SH-SY5Y (cell line): ENCODE data around the gene TSPAN11.

ENCODE experiments used
- GATA2 ChIP-seq: IDR thresholded peaks from 2 replicates; pipeline ENCODE4 v1.6.1; 2011; ENCODE audit warnings: mild to moderate bottlenecking, low read depth, low read length
- GATA3 ChIP-seq: IDR thresholded peaks from 2 replicates; pipeline ENCODE4 v1.6.1; 2011; ENCODE audit warnings: low read depth, mild to moderate bottlenecking, low read length, moderate library complexity

Gene TSPAN11

DNA sequence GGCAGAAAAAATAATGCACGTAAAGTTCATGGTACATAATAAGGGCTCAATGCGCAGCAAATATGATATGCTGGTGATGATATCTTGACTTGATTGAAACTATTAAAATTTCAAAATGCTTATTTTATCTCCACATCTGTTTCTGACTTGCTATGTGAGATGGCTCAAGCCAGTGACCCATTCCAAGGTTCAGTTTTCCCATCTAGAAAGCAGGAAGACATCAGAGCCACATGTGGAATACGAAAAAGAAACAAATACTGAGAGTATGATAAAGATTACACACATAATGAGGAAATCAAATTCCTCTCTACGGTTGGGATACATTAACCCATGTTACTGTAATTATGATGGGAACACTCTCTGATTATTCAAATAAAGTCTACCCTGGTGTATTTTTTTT is 24.0 kb upstream of the TSPAN11 start:
- TF ChIP-seq GATA2 (no peak), GATA3 (no peak)

DNA sequence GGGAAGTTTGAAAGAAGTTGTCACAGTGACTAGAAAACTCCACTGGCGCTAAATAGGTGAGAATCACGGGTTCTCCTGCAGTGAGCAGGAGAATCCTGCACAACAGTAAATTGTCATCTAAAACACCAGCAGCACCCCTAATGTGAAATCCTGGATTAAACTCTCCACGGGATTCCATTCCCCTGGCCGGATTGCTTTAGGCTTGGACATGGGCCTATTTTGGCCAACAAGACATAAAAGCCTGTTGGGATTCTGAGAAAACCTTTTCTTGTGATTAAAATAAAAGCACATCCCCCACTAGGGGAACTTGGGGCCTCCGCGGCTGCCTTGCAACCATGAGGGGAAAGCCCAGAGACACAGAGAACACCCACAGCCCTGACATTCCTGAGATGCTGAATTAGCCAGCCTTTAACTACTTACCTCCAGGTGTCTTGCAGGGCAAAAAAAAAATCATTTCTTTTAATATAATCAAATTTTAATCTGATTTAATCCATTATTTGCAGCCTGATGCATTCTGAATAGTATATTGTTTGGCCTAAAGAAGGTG is 21.0 kb upstream of the TSPAN11 start:
- TF ChIP-seq GATA2, result no peak
- no peak for TF ChIP-seq GATA3

DNA sequence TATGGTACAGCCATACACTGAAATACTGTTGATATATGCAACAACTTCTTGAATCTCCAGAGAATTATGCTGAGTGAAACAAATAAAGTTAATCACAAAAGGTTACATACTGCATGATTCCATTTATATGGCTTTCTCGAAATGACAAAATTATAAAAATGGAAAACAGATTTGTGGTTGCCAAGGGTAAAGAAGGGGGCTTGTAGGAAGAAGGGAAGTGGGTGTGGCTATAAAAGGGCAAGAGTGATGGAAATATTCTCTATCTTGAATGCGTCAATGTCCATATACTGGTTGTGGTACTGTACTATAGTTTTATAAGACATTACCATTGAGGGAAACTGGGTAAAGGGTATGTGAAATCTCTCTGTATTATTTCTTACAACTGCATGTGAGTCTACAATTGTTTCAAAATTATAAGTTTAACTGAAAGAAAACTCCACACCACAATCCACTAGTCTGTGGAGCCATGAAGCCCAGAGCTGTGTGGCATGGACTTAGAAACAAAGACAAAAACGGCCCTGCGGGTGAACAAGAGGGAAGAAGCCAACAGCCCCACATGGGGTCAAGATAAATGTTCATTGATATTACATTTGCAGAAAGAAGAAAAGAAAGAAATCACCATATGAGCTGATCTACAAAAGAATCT is 18.3 kb upstream of the TSPAN11 start:
- TF ChIP-seq GATA2 (no peak), GATA3 (no peak)

DNA sequence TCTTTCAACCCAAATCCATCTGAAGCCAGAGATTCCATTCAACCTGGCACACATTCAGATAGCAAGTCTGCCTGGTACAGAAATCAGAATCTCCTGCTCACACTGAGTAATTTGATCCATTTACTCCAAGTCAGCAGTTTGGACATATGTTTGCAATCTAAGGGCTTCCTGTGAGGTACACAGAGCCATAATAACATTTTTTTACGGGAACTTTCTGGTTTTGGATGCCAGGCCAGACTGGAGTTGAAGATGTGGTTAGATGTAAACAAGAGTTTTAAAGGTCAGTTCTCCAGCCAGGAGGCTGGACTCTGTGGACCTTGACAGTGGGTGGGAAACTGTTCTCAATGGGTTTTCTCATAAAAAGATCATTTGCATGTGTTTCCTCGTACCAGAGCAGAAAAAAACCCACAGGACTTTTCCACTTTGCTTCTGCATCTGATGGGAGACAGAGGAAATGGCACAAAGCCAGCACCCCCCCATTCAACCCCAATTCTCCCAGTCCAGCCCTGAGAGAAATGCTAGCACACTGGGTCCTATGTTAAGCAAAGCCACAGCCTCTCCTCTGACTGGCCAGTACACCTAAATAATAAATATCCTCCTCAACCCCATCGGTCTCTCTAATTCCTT is 17.7 kb upstream of the TSPAN11 start:
- no peak for TF ChIP-seq GATA3
- no peak for TF ChIP-seq GATA2

DNA sequence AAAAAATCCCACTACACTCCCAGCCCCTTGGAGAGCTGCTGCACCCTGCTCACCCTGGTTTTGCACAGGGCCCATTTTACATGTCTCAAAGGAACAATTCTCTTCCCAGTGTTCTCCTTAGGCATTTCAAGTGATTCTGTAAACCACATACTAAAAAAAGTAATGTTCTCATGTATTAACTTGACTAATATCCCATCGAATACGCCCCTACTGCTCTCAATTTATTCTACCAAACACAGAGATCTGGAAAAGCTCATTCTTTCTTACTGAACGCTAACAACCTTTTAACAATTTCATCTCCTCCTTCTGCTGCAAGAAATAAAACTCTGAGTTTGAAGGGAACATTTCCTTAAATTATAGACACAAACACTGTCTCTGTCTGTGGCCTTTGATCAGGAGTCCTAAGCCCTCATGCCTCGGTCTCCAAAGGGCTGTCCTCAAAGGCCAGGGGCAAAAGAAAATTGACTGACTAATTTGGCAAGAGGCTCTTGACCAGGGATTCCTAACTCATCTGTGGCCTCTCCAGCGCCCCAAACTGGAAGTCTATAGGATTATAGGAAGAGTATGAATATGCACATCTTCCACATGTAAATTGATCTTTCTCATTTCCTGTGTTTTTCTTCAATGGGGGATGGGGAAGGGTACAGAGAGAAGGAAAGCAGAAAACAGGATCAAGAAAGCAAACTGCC is 17.1 kb upstream of the TSPAN11 start:
- no peak for TF ChIP-seq GATA2
- no peak for TF ChIP-seq GATA3

DNA sequence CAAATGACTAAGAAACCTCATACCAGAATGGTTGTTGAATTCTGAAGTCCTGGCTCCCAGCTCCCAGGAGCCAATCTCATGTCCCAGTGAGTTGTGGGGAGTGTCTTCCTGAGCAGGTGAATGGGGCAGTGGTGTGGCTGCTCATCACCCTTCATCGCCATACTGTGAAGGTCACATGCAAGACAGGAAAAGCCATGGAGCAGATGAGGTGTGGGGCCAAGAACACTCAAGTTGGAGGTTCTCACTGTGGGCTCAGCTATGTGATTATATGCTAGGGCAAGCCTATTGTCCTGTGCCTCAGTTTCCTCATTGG is 16.6 kb upstream of the TSPAN11 start:
- TF ChIP-seq GATA2 (no peak), GATA3 (no peak)

DNA sequence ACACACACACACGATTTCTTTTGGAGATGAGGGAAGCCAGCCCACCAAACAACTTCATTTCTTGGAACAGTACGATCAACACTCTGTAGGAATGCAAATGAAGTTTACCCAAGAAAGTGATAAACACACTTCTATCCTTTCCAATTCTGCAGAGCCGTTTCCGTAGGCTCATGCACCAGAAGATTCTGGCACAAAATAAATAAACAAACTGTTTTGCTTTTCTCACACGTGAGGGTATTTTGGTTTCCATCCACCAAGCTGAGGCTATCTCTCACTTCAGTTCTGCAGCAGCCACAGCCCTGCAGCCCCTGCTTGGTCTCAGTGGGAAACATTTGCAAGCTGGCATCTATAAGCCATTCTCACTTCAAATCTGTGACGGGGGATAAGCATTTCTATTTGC is 15.3 kb upstream of the TSPAN11 start:
- TF ChIP-seq GATA2, result no peak
- TF ChIP-seq GATA3, result no peak

DNA sequence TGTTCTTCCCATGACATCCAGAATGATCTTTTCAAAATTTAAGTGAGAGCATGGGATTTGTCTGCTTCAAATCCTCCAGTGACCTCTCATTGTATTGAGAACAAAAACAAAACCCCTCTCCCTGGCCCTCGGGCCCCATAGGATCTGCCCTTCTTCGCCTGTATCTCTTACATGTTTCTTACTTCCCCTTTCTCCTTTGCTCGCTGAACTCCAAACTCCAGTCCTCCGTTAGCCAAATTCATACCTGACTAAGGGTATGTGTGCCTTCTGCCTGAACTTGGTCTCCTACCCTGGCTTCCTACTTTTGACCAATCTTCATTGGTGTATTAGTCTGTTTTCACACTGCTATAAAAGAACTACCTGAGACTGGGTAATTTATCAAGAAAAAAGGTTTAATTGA is 13.2 kb upstream of the TSPAN11 start:
- TF ChIP-seq GATA2 (no peak), GATA3 (no peak)

DNA sequence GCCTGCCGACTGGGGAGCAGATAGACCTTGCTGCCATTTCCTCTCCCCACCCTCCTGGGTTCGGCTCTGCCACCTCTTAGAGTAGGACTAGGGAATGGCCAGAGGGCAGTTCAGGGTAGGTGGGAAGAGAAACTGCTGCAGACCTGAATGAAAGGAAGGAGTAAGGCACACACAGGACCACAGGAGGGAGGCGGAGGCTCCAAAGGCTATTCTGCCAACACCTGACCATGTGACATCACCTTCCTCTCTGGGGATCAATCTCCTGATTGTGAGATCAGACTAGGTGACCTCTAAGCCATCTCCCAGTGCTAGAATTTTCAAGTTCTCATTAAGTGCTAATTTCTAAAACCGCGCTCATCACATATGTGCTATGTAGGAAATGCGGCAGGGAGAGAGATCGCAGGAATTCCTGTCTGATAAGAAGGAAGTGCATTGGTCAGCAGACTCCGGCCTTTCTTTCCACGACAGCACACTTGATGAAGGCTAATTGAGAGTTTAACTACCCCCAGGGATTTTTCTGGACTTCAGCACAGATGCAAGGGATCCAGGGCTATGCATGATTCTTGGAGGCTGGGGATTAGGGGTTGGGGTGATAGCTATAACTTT is 11.5 kb upstream of the TSPAN11 start:
- no peak for TF ChIP-seq GATA3
- TF ChIP-seq GATA2, result no peak

DNA sequence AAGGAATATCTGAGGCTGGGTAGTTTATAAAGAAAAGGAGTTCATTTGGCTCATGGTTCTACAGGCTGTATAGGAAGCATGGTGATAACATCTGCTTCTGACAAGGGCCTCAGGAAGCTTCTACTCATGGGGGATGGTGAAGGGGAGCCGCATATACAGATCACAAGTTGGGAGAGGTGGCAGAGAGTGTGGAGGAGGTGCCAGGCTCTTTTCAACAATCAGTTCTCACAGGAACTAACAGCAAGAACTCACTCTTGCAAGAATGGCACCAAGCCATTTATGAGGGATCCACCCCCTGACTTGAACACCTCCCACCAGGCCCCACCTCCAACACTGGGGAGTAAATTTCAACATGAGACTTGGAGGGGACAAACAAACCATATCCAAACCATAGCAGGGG is 3.5 kb upstream of the TSPAN11 start:
- TF ChIP-seq GATA3, result no peak
- no peak for TF ChIP-seq GATA2

DNA sequence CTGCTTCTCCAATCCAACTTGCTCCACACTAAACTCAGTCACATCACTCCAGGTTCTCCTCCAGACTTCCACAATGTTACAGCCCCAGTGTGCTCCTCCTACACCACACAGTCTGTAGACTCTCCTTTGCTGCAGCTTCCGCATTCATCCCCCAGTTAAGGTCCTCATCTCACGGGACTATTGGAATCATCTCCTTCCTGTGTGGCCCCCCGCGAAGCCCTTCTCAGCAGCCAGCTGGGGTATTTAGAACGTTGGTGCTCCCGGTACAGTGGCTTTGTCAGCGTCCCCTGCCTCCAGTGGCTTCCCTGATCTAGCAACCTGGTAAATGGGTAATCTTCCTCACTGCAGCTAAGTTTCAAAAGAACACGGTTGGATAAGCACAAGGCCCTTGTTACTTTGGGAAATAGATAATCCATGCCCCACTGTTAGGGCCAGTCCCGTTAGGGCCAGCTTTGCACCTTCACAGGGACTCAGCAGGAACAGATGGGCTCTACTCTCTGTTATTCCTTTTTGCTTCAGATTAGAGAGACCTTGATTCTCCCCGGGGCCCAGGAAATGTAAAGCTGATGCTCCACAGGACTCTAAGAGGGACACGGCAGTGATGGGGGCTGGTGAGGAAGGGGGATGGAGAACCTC is 823 bp upstream of the TSPAN11 start:
- TF ChIP-seq GATA3, result no peak
- TF ChIP-seq GATA2, result no peak

DNA sequence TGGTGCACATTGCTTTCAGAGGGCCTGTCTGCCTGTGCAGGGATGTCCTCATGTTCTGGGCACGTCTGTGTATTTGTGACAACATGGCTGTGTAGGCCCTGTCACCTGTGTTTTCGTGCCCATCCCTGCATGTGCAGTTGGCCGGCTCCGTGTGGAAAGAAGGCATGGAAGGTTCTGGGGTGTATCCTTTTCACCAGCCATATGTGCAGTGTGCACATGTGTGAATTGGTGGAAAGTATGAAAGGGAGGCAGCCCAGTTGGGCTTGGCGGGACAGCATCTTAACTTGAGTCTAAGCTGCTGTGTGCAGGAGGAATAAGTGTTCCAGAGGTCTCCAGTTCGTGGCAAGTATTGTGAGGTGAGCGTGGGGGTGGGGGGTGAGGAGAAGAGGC is 669 bp downstream of the TSPAN11 start:
- TF ChIP-seq GATA3, result no peak
- TF ChIP-seq GATA2, result no peak

DNA sequence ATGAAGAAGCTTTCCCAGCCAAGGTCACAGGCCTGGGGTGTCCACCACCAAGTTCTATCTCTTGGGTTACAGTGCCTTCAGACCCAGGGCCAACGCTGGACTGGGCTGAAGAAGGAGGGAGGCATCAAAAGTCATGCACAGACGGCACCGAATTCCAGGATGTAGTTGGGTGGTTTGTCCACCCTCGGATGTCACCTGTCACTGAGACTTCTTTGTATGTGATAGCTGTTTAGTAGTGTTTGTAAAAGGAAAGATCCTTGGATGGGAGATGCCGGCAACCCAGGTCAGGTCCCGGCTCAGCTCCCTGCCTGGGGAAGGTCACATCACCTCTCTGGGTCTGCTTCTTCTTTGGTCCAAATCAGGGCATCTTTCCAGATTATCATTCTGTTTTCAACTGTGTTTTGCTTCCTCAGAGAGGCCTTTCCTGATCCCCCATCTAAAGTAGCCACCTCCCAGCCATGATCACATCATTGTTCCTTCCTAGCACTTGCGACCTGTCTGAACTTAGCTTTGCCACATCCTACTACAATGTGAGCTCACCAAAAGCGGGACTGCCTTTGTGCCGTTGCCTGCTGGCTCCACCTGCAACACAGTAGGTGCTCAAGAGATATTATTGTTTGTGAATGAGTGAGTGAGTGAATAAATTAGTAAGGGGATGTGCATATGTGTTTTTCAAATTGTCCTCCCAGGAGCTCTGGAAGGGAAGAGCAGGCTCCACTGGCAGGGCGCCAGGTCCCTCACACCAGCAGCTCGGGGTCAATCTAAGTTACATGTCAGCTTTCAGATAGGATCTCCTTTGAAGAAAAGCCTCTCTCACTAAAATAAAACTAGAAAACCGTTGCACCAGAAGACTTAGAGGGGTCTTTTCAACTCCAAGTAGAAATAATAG is 2.1 kb downstream of the TSPAN11 start:
- TF ChIP-seq GATA3 (no peak), GATA2 (peak; percentile 63)

DNA sequence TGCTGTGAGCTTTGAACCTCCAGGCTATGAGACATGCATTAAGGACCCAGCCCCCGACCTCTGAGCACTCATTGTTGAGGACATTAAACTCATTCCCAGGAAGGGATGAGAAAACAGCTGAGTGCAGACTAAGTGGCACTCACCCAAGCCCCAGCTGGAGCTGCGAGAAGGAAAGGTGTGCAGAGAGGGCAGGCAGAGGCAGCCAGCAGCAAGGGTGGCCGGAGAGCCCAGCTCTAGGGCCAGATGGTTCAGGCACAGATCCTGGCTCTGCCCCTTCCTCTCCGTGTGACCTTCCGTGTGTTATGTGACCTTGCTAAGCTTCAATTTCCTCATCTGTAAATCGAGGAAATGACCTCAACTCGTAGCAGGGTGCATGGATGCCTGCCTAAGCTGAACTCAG is 3.7 kb downstream of the TSPAN11 start:
- TF ChIP-seq GATA2, result no peak
- no peak for TF ChIP-seq GATA3
